ENCODE data around the gene UVRAG.

GRCh38 chr11:75929706-75930105 lies 114.7 kb downstream of the UVRAG start:
- TF ChIP-seq, protein P1, sequence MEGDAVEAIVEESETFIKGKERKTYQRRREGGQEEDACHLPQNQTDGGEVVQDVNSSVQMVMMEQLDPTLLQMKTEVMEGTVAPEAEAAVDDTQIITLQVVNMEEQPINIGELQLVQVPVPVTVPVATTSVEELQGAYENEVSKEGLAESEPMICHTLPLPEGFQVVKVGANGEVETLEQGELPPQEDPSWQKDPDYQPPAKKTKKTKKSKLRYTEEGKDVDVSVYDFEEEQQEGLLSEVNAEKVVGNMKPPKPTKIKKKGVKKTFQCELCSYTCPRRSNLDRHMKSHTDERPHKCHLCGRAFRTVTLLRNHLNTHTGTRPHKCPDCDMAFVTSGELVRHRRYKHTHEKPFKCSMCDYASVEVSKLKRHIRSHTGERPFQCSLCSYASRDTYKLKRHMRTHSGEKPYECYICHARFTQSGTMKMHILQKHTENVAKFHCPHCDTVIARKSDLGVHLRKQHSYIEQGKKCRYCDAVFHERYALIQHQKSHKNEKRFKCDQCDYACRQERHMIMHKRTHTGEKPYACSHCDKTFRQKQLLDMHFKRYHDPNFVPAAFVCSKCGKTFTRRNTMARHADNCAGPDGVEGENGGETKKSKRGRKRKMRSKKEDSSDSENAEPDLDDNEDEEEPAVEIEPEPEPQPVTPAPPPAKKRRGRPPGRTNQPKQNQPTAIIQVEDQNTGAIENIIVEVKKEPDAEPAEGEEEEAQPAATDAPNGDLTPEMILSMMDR (IDR thresholded peaks at IDR 0.05) = no peak
- TF ChIP-seq POLR2A (IDR thresholded peaks at IDR 0.05) = no peak

Measured in lower leg skin (tissue), 3 donors.